Measurements from ENCODE around the gene STPG3.

GRCh38 chr9:137302118-137302448, 51.0 kb downstream of the STPG3 start, which contains the start of gene NRARP:
- TF ChIP-seq CTCF (IDR thresholded peaks at IDR 0.05) (no peak), POLR2AphosphoS5 (IDR thresholded peaks at IDR 0.05) (peak; percentile 53 to 91)
